GM23248 (cell line): ENCODE results near the gene TBC1D22A. TPM values are rescaled to one million over a fixed set of nuclear protein-coding genes. Genes with fewer than 3 reads are reported as not detected.

Experiments used
- DNase-seq: peaks from one replicate; pipeline ENCODE4 v3.0.0-alpha.2; 2015
- H2AFZ ChIP-seq: fragments of 200-600 bp; sonication (generic); 2 replicates; pipeline ENCODE4 v1.6.1; 2016; ENCODE audit warnings: antibody characterized with exemption
- H3F3A ChIP-seq: fragments of 200-600 bp; sonication (generic); 2 replicates; pipeline ENCODE4 v1.6.1; 2016; ENCODE audit warnings: mild to moderate bottlenecking, antibody characterized with exemption, mixed run types; ENCODE audit not compliant: insufficient read depth
- H3K27ac ChIP-seq: fragments of 200-600 bp; sonication (generic); 2 replicates; pipeline ENCODE4 v1.5.1; 2016; ENCODE audit warnings: mild to moderate bottlenecking
- H3K27me3 ChIP-seq: fragments of 200-600 bp; sonication (generic); replicated peaks from 2 replicates; pipeline ENCODE4 v1.6.1; 2016; ENCODE audit warnings: mild to moderate bottlenecking; ENCODE audit not compliant: insufficient read depth
- H3K36me3 ChIP-seq: fragments of 200-600 bp; sonication (generic); 2 replicates; pipeline ENCODE4 v1.6.1; 2016; ENCODE audit warnings: low read depth, mild to moderate bottlenecking
- H3K4me1 ChIP-seq: fragments of 200-600 bp; sonication (generic); 2 replicates; pipeline ENCODE4 v1.6.1; 2016; ENCODE audit warnings: mild to moderate bottlenecking; ENCODE audit not compliant: insufficient read depth
- H3K4me2 ChIP-seq: fragments of 200-600 bp; sonication (generic); one replicate; pipeline ENCODE4 v1.6.1; 2016; ENCODE audit warnings: mild to moderate bottlenecking; ENCODE audit not compliant: unreplicated experiment
- H3K4me3 ChIP-seq: fragments of 200-600 bp; sonication (generic); 2 replicates; pipeline ENCODE4 v1.5.1; 2016; ENCODE audit warnings: mild to moderate bottlenecking
- H3K79me2 ChIP-seq: fragments of 200-600 bp; sonication (generic); 2 replicates; pipeline ENCODE4 v1.6.1; 2016; ENCODE audit warnings: mild to moderate bottlenecking; ENCODE audit not compliant: insufficient read depth
- H3K9ac ChIP-seq: fragments of 200-600 bp; sonication (generic); 2 replicates; pipeline ENCODE4 v1.6.1; 2016; ENCODE audit warnings: mild to moderate bottlenecking
- H3K9me2 ChIP-seq: fragments of 200-600 bp; sonication (generic); 2 replicates; pipeline ENCODE4 v1.6.1; 2016; ENCODE audit warnings: mixed run types, mild to moderate bottlenecking, moderate library complexity; ENCODE audit not compliant: insufficient read depth
- H3K9me3 ChIP-seq: fragments of 200-600 bp; sonication (generic); one replicate; pipeline ENCODE4 v1.6.1; 2017; ENCODE audit warnings: low read depth
- H4K20me1 ChIP-seq: fragments of 200-600 bp; sonication (generic); 2 replicates; pipeline ENCODE4 v1.6.0; 2016; ENCODE audit not compliant: insufficient read depth
- EZH2 ChIP-seq: fragments of 200-600 bp; sonication (generic); IDR thresholded peaks from 2 replicates; pipeline ENCODE4 v1.6.1; 2018; ENCODE audit warnings: antibody characterized with exemption, mild to moderate bottlenecking; ENCODE audit not compliant: insufficient read depth, poor library complexity, severe bottlenecking
- EZH2phosphoT487 ChIP-seq: fragments of 200-600 bp; sonication (generic); IDR thresholded peaks from 2 replicates; pipeline ENCODE4 v1.6.1; 2018; ENCODE audit warnings: antibody characterized with exemption, moderate library complexity, mild to moderate bottlenecking, low read depth; ENCODE audit not compliant: insufficient read depth
- WGBS, 2 experiments: methylation state at CpG; one replicate each; pipeline ENCODE4 v1.1.6; 2015 to 2017; ENCODE audit warnings: low lambda C conversion rate in 2 of 2, low coverage in 1 of 2; ENCODE audit errors: missing lambda C conversion rate in 2 of 2; 5-methylcytosine and 5-hydroxymethylcytosine counted together
- in situ Hi-C: fragments of 300-500 bp; cut with MboI; formaldehyde crosslinking; loops from 2 replicates; pipeline ENCODE4 v1.15.0; 2020
- polyA plus RNA-seq: library from polyadenylated mRNA; unstranded; fragments of >200 nt; fragmentation: Nextera tagmentation; extraction: Ambion mirVana; gene quantifications from 2 replicates; pipeline ENCODE4 v1.2.1, GENCODE V29; 2016
- total RNA-seq: library from RNA; depleted of rRNA; stranded (reverse); fragments of >200 nt; shearing (Covaris generic); gene quantifications from 2 replicates; pipeline ENCODE4 v1.2.3, GENCODE V29; 2014

TBC1D22A gene
- total and polyA plus RNA-seq, 2 experiments from 2014 or later = 12.3 to 16.9 TPM

- Histone ChIP-seq H3K9me3 (no peaks in the 10 kb centered on the region), H3K4me3 (no peak overlapping the region), H3K27ac (no peak overlapping the region), H3K27me3 (no peaks in the 10 kb centered on the region), H3K36me3 (no peaks in the 10 kb centered on the region), H3K79me2 (no peaks in the 10 kb centered on the region), H2AFZ (no peak overlapping the region), H4K20me1 (no peaks in the 10 kb centered on the region), H3K9me2 (no peaks in the 10 kb centered on the region), H3K4me2 (no peak overlapping the region), H3K9ac (no peak overlapping the region), H3K4me1 (no peaks in the 10 kb centered on the region), H3F3A (no peaks in the 10 kb centered on the region)
- WGBS, 2 experiments = 95 to 98% methylated on average over 19 to 20 of the region's 20 CpGs
- TF ChIP-seq EZH2phosphoT487 = no peak
- TF ChIP-seq EZH2 = no peak
- no peak for DNase-seq
- in situ Hi-C loops = no loop called here
Observed at GRCh38 chr22:47145883-47146282, 383.4 kb downstream of the TBC1D22A start.

GRCh38 chr22:47146391-47146790 is 383.9 kb downstream of the TBC1D22A start:
- H3F3A ChIP-seq = no peaks in the 10 kb centered on the region
- H3K79me2 ChIP-seq = no peaks in the 10 kb centered on the region
- no peak overlapping the region for H3K9ac ChIP-seq
- in situ Hi-C loops = no loop called here
- no peaks in the 10 kb centered on the region for H3K36me3 ChIP-seq
- peaks cover under 1% of the 10 kb centered on the region; the same call in 1 of the 2 replicates for H3K4me1 ChIP-seq
- no peak overlapping the region for H3K27ac ChIP-seq
- H3K4me3 ChIP-seq = no peak overlapping the region
- no peaks in the 10 kb centered on the region for H3K9me3 ChIP-seq
- no peak overlapping the region for H2AFZ ChIP-seq
- no peak overlapping the region for H3K4me2 ChIP-seq
- TF ChIP-seq EZH2 = no peak
- DNase-seq = no peak
- 93 to 95% methylated on average over 11 of the region's 11 CpGs for WGBS, 2 experiments
- no peaks in the 10 kb centered on the region for H3K27me3 ChIP-seq
- no peaks in the 10 kb centered on the region for H3K9me2 ChIP-seq
- no peaks in the 10 kb centered on the region for H4K20me1 ChIP-seq

- H3K9me2 ChIP-seq = no peaks in the 10 kb centered on the region
- no peaks in the 10 kb centered on the region for H3K9me3 ChIP-seq
- no peaks in the 10 kb centered on the region for H3K27me3 ChIP-seq
- no peak overlapping the region for H2AFZ ChIP-seq
- no peak for TF ChIP-seq EZH2
- no peak for TF ChIP-seq EZH2phosphoT487
- no peaks in the 10 kb centered on the region for H4K20me1 ChIP-seq
- peaks cover 5% of the 10 kb centered on the region; the same call in 1 of the 2 replicates for H3K4me1 ChIP-seq
- no peaks in the 10 kb centered on the region for H3K79me2 ChIP-seq
- in situ Hi-C loops = no loop called here
- H3K4me2 ChIP-seq = no peak overlapping the region
- no peak for DNase-seq
- no peak overlapping the region for H3K4me3 ChIP-seq
- H3K27ac ChIP-seq = no peak overlapping the region
- H3F3A ChIP-seq = no peaks in the 10 kb centered on the region
- no peak overlapping the region for H3K9ac ChIP-seq
- 92 to 95% methylated on average over 16 of the region's 16 CpGs for WGBS, 2 experiments
- no peaks in the 10 kb centered on the region for H3K36me3 ChIP-seq
Observed at GRCh38 chr22:47146941-47147340, 384.5 kb downstream of the TBC1D22A start.

GRCh38 chr22:47147572-47147971 is 385.1 kb downstream of the TBC1D22A start:
- no peaks in the 10 kb centered on the region for H3F3A ChIP-seq
- in situ Hi-C loops = no loop called here
- TF ChIP-seq EZH2 (no peak), EZH2phosphoT487 (no peak)
- no peaks in the 10 kb centered on the region for H4K20me1 ChIP-seq
- DNase-seq = no peak
- peaks cover 5% of the 10 kb centered on the region; the same call in 1 of the 2 replicates for H3K4me1 ChIP-seq
- no peak overlapping the region for H3K9ac ChIP-seq
- no peaks in the 10 kb centered on the region for H3K79me2 ChIP-seq
- no peak overlapping the region for H3K27ac ChIP-seq
- no peaks in the 10 kb centered on the region for H3K27me3 ChIP-seq
- no peaks in the 10 kb centered on the region for H3K9me2 ChIP-seq
- WGBS, 2 experiments = 95 to 97% methylated on average over 12 to 13 of the region's 13 CpGs
- no peak overlapping the region for H2AFZ ChIP-seq
- no peaks in the 10 kb centered on the region for H3K36me3 ChIP-seq
- no peak overlapping the region for H3K4me2 ChIP-seq
- no peak overlapping the region for H3K4me3 ChIP-seq
- H3K9me3 ChIP-seq = no peaks in the 10 kb centered on the region

- Histone ChIP-seq H3K36me3 (no peaks in the 10 kb centered on the region), H3K4me2 (no peak overlapping the region), H3K4me3 (no peak overlapping the region), H3F3A (no peaks in the 10 kb centered on the region), H3K9ac (no peak overlapping the region), H4K20me1 (no peaks in the 10 kb centered on the region), H2AFZ (no peak overlapping the region), H3K9me3 (no peaks in the 10 kb centered on the region), H3K4me1 (peaks cover 5% of the 10 kb centered on the region; the same call in 1 of the 2 replicates), H3K27me3 (no peaks in the 10 kb centered on the region), H3K27ac (no peak overlapping the region), H3K79me2 (no peaks in the 10 kb centered on the region), H3K9me2 (no peaks in the 10 kb centered on the region)
- in situ Hi-C loops = no loop called here
- WGBS, 2 experiments = 76 to 87% methylated on average over 2 to 3 of the region's 3 CpGs
- no peak for DNase-seq
- no peak for TF ChIP-seq EZH2phosphoT487
- no peak for TF ChIP-seq EZH2
Observed at GRCh38 chr22:47148510-47148909, 386.1 kb downstream of the TBC1D22A start.
